Karpas-422 (cell line): Measurements from ENCODE around the gene BIRC3. TPM values are rescaled to one million over a fixed set of nuclear protein-coding genes. Genes with fewer than 3 reads are reported as not detected.

ENCODE experiments used
- DNase-seq: peaks from one replicate; pipeline ENCODE4 v3.0.0-alpha.2; 2015
- H2AFZ ChIP-seq: fragments of 200-600 bp; sonication (generic); 2 replicates; pipeline ENCODE4 v1.6.1; 2014; ENCODE audit warnings: antibody characterized with exemption, low read length, mixed read lengths
- H3K27ac ChIP-seq: fragments of 200-600 bp; sonication (generic); 2 replicates; pipeline ENCODE4 v1.5.1; 2014; ENCODE audit warnings: mild to moderate bottlenecking, low read length, moderate library complexity
- H3K27me3 ChIP-seq: fragments of 200-600 bp; sonication (generic); 2 replicates; pipeline ENCODE4 v1.6.1; 2014; ENCODE audit warnings: low read length, mixed read lengths
- H3K36me3 ChIP-seq: fragments of 200-600 bp; sonication (generic); 2 replicates; pipeline ENCODE4 v1.6.1; 2014; ENCODE audit warnings: low read length, mixed read lengths; ENCODE audit not compliant: insufficient read depth
- H3K4me1 ChIP-seq: fragments of 200-600 bp; sonication (generic); 2 replicates; pipeline ENCODE4 v1.6.1; 2014; ENCODE audit warnings: mild to moderate bottlenecking, low read length, mixed read lengths
- H3K4me2 ChIP-seq: fragments of 200-600 bp; sonication (generic); 2 replicates; pipeline ENCODE4 v1.6.1; 2014; ENCODE audit warnings: low read length, low read depth, mild to moderate bottlenecking; ENCODE audit not compliant: poor library complexity, severe bottlenecking
- H3K4me3 ChIP-seq: fragments of 200-600 bp; sonication (generic); 2 replicates; pipeline ENCODE4 v1.5.1; 2014; ENCODE audit warnings: mild to moderate bottlenecking, antibody characterized with exemption, low read length, mixed read lengths
- H3K79me2 ChIP-seq: fragments of 200-600 bp; sonication (generic); 2 replicates; pipeline ENCODE4 v1.6.1; 2014; ENCODE audit warnings: mild to moderate bottlenecking, low read length, mixed read lengths
- H3K9ac ChIP-seq: fragments of 200-600 bp; sonication (generic); 2 replicates; pipeline ENCODE4 v1.6.0; 2014; ENCODE audit warnings: low read length
- H3K9me2 ChIP-seq: fragments of 200-600 bp; sonication (generic), shearing (Covaris generic); replicated peaks from 2 replicates; pipeline ENCODE4 v1.6.0; 2014; ENCODE audit warnings: mild to moderate bottlenecking, low read length, moderate library complexity; ENCODE audit not compliant: insufficient read depth
- H3K9me3 ChIP-seq: fragments of 300-700, 200-600 bp; sonication (generic); 2 replicates; pipeline ENCODE4 v1.6.1; 2014; ENCODE audit warnings: low read length, mixed read lengths
- H4K20me1 ChIP-seq: fragments of 200-600 bp; sonication (generic); 2 replicates; pipeline ENCODE4 v1.6.1; 2014; ENCODE audit warnings: mild to moderate bottlenecking, antibody characterized with exemption, low read length, low read depth; ENCODE audit not compliant: insufficient read depth
- total RNA-seq: library from RNA; depleted of rRNA; stranded (reverse); fragments of >200 nt; shearing (Covaris generic); gene quantifications from 2 replicates; pipeline ENCODE4 v1.2.3, GENCODE V29; 2014; ENCODE audit warnings: low replicate concordance

Gene BIRC3
- total RNA-seq, 1 experiment from 2014 or later: 0.52 TPM

DNA sequence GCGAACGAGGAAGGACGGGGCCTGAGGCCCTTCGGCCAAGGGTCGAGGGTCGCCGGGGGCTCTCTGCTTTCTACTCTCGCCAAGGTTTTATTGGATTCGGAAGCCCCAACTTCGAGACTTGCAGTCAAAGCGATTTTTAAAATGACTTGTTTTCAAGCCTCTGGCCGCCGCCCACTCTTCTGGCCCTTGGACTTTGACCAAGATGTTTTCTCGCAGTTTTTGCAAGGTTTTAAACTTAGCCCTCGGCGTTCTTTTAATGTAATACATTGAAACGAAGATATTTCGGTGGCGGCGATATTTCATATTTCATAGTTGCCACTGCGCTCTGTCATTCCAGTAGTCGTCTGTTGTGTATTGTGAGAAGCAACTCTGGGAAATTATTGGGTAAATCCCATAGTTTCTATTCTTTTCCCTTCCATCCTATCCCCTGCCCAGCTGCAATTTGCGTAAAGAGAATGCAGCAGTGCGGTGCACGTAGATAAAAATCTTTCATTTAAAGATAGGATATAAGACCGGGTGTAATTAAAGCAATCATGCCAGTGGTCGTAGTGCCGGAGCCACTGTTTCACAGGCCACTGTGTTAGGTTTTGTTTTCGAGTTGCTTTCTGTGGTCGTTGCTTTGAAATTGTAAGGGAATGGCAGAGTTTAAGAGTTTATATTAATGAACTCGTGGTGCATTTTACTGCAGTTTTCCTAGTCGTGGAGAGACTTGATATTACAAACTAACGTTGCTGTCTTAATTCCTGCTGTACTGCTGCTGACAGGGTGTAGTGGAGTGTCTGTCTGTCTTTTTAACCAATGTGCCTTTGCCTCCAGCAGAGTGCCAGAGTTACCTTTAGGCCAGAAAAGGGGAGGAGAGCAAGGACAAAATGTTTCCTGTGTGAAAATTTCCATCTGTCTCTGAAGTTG lies 30.4 kb downstream of the BIRC3 start:
- Histone ChIP-seq H3K9ac (peak overlapping the region; percentile 83), H3K9me2 (no peaks in the 10 kb centered on the region), H3K4me1 (peaks cover 27% of the 10 kb centered on the region), H3K36me3 (peaks cover 18% of the 10 kb centered on the region), H4K20me1 (peaks cover 6% of the 10 kb centered on the region; the same call in 1 of the 2 replicates), H3K4me2 (peak overlapping the region; percentile 92), H3K27me3 (no peaks in the 10 kb centered on the region), H3K9me3 (no peaks in the 10 kb centered on the region), H3K79me2 (peaks cover 49% of the 10 kb centered on the region), H3K4me3 (peak overlapping the region; percentile 84), H2AFZ (peak overlapping the region; percentile 69), H3K27ac (peak overlapping the region; percentile 75)
- DNase-seq: peak; percentile 88

GRCh38 chr11:102357116-102357515 lies 39.8 kb downstream of the BIRC3 start:
- Histone ChIP-seq H3K4me2 (no peak overlapping the region), H3K4me1 (peaks cover 19% of the 10 kb centered on the region), H3K4me3 (no peak overlapping the region), H3K9ac (no peak overlapping the region), H3K36me3 (peaks cover 70% of the 10 kb centered on the region), H2AFZ (no peak overlapping the region), H3K9me3 (peaks cover 7% of the 10 kb centered on the region), H3K9me2 (no peaks in the 10 kb centered on the region), H3K27ac (no peak overlapping the region), H4K20me1 (no peaks in the 10 kb centered on the region), H3K27me3 (no peaks in the 10 kb centered on the region), H3K79me2 (peaks cover 87% of the 10 kb centered on the region)
- DNase-seq: no peak

GRCh38 chr11:102359372-102359771 lies 42.1 kb downstream of the BIRC3 start:
- Histone ChIP-seq H3K9ac (no peak overlapping the region), H3K36me3 (peaks cover 76% of the 10 kb centered on the region), H3K27me3 (no peaks in the 10 kb centered on the region), H2AFZ (no peak overlapping the region), H3K4me3 (no peak overlapping the region), H3K27ac (no peak overlapping the region), H3K9me2 (no peaks in the 10 kb centered on the region), H3K4me2 (no peak overlapping the region), H4K20me1 (no peaks in the 10 kb centered on the region), H3K9me3 (peaks cover 7% of the 10 kb centered on the region), H3K4me1 (peaks cover 16% of the 10 kb centered on the region), H3K79me2 (peaks cover 76% of the 10 kb centered on the region)
- no peak for DNase-seq

DNA sequence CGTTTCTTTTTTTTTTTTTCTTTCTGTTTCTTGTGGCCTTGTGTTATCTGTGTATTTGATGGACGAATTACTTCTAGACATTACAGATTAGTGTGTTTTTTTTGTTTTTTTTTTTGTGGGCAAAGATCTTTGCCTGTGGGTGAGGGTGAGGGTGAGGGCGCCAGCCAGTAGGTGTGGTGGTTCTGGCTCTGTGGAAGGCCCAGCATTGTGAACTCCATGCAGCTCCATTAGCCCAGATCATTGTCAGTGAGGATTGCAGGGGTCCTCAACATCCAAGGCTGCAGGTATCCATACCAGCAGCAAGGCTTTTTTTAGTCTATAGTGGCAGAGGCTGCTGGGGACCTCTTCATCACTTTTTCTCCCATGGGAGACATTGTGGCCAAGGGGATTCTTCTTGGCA lies 43.4 kb downstream of the BIRC3 start:
- no peak overlapping the region for H3K4me3 ChIP-seq
- no peak overlapping the region for H2AFZ ChIP-seq
- peaks cover 77% of the 10 kb centered on the region for H3K36me3 ChIP-seq
- H3K9me3 ChIP-seq: peaks cover 3% of the 10 kb centered on the region; the same call in 1 of the 2 replicates
- peaks cover 16% of the 10 kb centered on the region for H3K4me1 ChIP-seq
- H3K79me2 ChIP-seq: peaks cover 68% of the 10 kb centered on the region
- no peaks in the 10 kb centered on the region for H3K27me3 ChIP-seq
- no peak overlapping the region for H3K27ac ChIP-seq
- no peak overlapping the region for H3K4me2 ChIP-seq
- no peaks in the 10 kb centered on the region for H4K20me1 ChIP-seq
- no peak for DNase-seq
- no peak overlapping the region for H3K9ac ChIP-seq
- H3K9me2 ChIP-seq: no peaks in the 10 kb centered on the region

DNA sequence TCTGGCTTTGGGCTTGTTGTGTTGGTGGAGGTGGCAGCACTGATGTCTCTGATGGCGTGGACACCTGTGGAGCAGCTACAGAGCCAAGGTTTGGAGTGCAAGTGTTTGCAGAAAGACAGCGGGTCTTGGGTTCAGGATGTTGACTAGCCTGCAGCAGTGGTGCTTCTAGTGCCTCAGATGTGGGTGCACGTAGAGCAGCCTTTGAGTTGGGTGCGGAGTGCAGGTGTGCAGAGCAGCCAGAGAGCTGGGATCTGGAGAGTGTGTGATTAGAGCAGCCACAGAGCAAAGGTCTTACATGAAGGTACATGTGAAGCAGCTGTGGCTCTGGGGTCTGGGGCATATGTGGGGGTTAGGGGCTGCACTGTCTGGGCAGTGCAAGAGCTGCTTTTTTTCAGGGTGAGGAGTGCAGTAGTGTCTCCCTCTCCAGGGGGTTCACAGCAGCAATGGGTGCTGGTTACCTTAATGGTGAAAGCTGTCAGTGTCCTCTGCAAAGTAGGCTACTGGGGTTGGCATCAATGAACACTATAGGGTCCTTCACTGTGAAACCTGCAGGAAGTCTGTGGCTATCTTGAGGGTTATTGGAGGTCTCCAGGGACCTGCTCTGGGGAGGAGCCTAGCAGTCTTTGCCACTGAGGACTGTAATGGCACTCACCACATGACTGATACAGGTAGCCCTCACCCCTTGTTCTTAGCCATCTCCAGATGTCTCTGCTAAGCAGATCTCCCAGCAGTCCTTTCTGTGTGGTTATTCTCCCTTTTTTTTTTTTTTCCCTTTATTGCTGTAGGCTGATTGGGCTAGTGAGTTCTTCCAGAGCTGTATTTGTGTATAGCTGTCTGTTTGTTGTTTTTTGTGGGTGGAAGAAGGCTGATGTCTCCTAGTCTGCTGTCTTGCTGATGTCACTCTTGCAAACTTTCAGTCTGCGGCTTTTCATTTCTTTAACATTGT lies 44.1 kb downstream of the BIRC3 start:
- peak; percentile 68 for DNase-seq
- H3K79me2 ChIP-seq: peaks cover 61% of the 10 kb centered on the region
- H3K4me3 ChIP-seq: no peak overlapping the region
- peaks cover 3% of the 10 kb centered on the region; the same call in 1 of the 2 replicates for H3K9me3 ChIP-seq
- H3K4me2 ChIP-seq: no peak overlapping the region
- no peaks in the 10 kb centered on the region for H3K27me3 ChIP-seq
- no peaks in the 10 kb centered on the region for H3K9me2 ChIP-seq
- H3K4me1 ChIP-seq: peaks cover 16% of the 10 kb centered on the region
- no peak overlapping the region for H3K27ac ChIP-seq
- H3K36me3 ChIP-seq: peaks cover 77% of the 10 kb centered on the region
- H3K9ac ChIP-seq: no peak overlapping the region
- no peak overlapping the region for H2AFZ ChIP-seq
- no peaks in the 10 kb centered on the region for H4K20me1 ChIP-seq

DNA sequence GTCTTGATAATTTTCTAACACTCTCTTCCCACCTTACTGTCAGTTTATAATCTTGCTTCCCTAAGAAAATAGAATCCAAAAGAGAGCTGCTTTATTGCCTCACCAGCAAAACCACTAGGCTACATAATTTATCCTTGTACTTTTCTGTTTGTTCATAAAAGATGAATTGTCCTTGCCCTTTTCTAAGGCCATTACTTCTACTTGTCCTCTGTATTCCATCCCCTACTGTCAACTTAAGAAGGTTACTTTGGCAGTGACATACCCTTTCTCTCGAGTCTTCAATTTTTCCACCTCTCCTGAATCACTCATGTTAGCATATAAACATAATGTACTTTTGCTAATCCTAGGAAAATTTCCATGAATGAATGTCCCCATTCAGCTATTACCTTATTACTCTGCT lies 47.7 kb downstream of the BIRC3 start:
- DNase-seq: no peak
- Histone ChIP-seq H3K36me3 (peaks cover 71% of the 10 kb centered on the region), H2AFZ (no peak overlapping the region), H3K9me3 (no peaks in the 10 kb centered on the region), H3K4me1 (peaks cover 16% of the 10 kb centered on the region), H3K27ac (no peak overlapping the region), H3K79me2 (peaks cover 44% of the 10 kb centered on the region), H3K9me2 (no peaks in the 10 kb centered on the region), H3K4me2 (no peak overlapping the region), H3K9ac (no peak overlapping the region), H3K27me3 (no peaks in the 10 kb centered on the region), H4K20me1 (no peaks in the 10 kb centered on the region), H3K4me3 (no peak overlapping the region)

GRCh38 chr11:102367364-102367763 lies 50.1 kb downstream of the BIRC3 start:
- DNase-seq: peak; percentile 77
- H3K4me1 ChIP-seq: no peaks in the 10 kb centered on the region
- no peaks in the 10 kb centered on the region for H3K9me3 ChIP-seq
- H3K9me2 ChIP-seq: no peaks in the 10 kb centered on the region
- H3K27ac ChIP-seq: no peak overlapping the region
- H3K4me2 ChIP-seq: no peak overlapping the region
- no peaks in the 10 kb centered on the region for H4K20me1 ChIP-seq
- no peak overlapping the region for H2AFZ ChIP-seq
- H3K27me3 ChIP-seq: no peaks in the 10 kb centered on the region
- H3K9ac ChIP-seq: no peak overlapping the region
- H3K4me3 ChIP-seq: no peak overlapping the region
- H3K36me3 ChIP-seq: peaks cover 58% of the 10 kb centered on the region
- H3K79me2 ChIP-seq: peaks cover 22% of the 10 kb centered on the region

DNA sequence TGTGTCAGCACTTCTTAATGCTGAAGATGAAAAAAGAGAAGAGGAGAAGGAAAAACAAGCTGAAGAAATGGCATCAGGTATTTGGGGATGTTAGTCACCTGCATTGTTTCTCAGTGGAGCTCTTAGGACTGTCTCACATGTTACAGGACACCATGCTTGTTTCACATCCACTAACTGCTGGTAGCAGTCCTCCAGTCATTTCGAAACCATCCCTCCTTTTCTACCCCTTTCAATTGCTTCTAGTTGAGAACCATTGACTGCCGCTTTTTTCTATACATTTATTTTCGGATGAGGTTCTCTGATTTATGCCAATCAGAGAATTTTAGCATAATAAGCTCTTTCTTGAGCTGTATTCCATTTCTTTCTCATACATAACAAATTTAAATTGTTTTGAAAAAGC lies 51.2 kb downstream of the BIRC3 start:
- no peak for DNase-seq
- no peak overlapping the region for H3K27ac ChIP-seq
- no peak overlapping the region for H2AFZ ChIP-seq
- no peaks in the 10 kb centered on the region for H4K20me1 ChIP-seq
- H3K4me1 ChIP-seq: no peaks in the 10 kb centered on the region
- peaks cover 19% of the 10 kb centered on the region for H3K79me2 ChIP-seq
- H3K9me3 ChIP-seq: no peaks in the 10 kb centered on the region
- no peaks in the 10 kb centered on the region for H3K9me2 ChIP-seq
- no peak overlapping the region for H3K9ac ChIP-seq
- no peaks in the 10 kb centered on the region for H3K27me3 ChIP-seq
- no peak overlapping the region for H3K4me2 ChIP-seq
- peaks cover 47% of the 10 kb centered on the region for H3K36me3 ChIP-seq
- no peak overlapping the region for H3K4me3 ChIP-seq
